ENCODE measurements around the gene HTATSF1.

GRCh38 chrX:136529795-136530194 is 32.4 kb downstream of the HTATSF1 start:
- no peak for TF ChIP-seq CTCF (IDR thresholded peaks at IDR 0.05)
- no peak for TF ChIP-seq POLR2AphosphoS5 (IDR thresholded peaks at IDR 0.05)

Measured in breast epithelium (tissue), 3 donors.